WERI-Rb-1 (cell line): Measurements from ENCODE around the gene HDAC10.

ENCODE experiments used
- DNase-seq: peaks from one replicate; pipeline ENCODE4 v3.0.0-alpha.2; 2020
- H3K27ac ChIP-seq: fragments of 250-450 bp; sonication (Bioruptor Pico); 2 replicates; pipeline ENCODE4 v1.5.1; 2020; ENCODE audit warnings: mild to moderate bottlenecking, moderate library complexity
- H3K27me3 ChIP-seq: fragments of 250-450 bp; sonication (Bioruptor Pico); 2 replicates; pipeline ENCODE4 v1.5.1; 2021; ENCODE audit warnings: mild to moderate bottlenecking, low read depth, moderate library complexity; ENCODE audit not compliant: insufficient read depth, severe bottlenecking
- H3K36me3 ChIP-seq: fragments of 250-450 bp; sonication (Bioruptor Pico); 2 replicates; pipeline ENCODE4 v1.5.1; 2020; ENCODE audit warnings: mild to moderate bottlenecking, moderate library complexity
- H3K4me3 ChIP-seq: 2 replicates; pipeline ENCODE4 v1.5.1; 2011; ENCODE audit warnings: low read depth, mild to moderate bottlenecking, control low read depth, low read length
- H3K9me3 ChIP-seq: fragments of 250-450 bp; sonication (Bioruptor Pico); 2 replicates; pipeline ENCODE4 v1.5.1; 2021; ENCODE audit warnings: mild to moderate bottlenecking, moderate library complexity; ENCODE audit not compliant: severe bottlenecking
- CTCF ChIP-seq: IDR thresholded peaks from 2 replicates; pipeline ENCODE4 v1.5.1; 2011; ENCODE audit warnings: low read depth, mild to moderate bottlenecking, control low read depth, inconsistent platforms, low read length

The HDAC10 gene

GRCh38 chr22:50285568-50286229, 34.6 kb upstream of the HDAC10 start:
- DNase-seq: no peak
- Histone ChIP-seq H3K4me3 (no peak overlapping the region), H3K36me3 (peaks cover 80% of the 10 kb centered on the region), H3K27me3 (no peaks in the 10 kb centered on the region), H3K9me3 (no peaks in the 10 kb centered on the region), H3K27ac (no peak overlapping the region)
- no peak for TF ChIP-seq CTCF

GRCh38 chr22:50284479-50284878, 33.4 kb upstream of the HDAC10 start:
- DNase-seq: no peak
- H3K9me3 ChIP-seq: no peaks in the 10 kb centered on the region
- TF ChIP-seq CTCF: no peak
- no peak overlapping the region for H3K4me3 ChIP-seq
- peaks cover 78% of the 10 kb centered on the region for H3K36me3 ChIP-seq
- no peaks in the 10 kb centered on the region for H3K27me3 ChIP-seq
- no peak overlapping the region for H3K27ac ChIP-seq

GRCh38 chr22:50283821-50284220, 32.8 kb upstream of the HDAC10 start:
- no peak for DNase-seq
- no peak overlapping the region for H3K4me3 ChIP-seq
- TF ChIP-seq CTCF: no peak
- H3K36me3 ChIP-seq: peaks cover 78% of the 10 kb centered on the region
- H3K27ac ChIP-seq: no peak overlapping the region
- no peaks in the 10 kb centered on the region for H3K9me3 ChIP-seq
- H3K27me3 ChIP-seq: no peaks in the 10 kb centered on the region

GRCh38 chr22:50282361-50283155, 31.5 kb upstream of the HDAC10 start:
- Histone ChIP-seq H3K9me3 (no peaks in the 10 kb centered on the region), H3K27me3 (no peaks in the 10 kb centered on the region), H3K4me3 (no peak overlapping the region), H3K27ac (no peak overlapping the region), H3K36me3 (peaks cover 78% of the 10 kb centered on the region)
- TF ChIP-seq CTCF: no peak
- no peak for DNase-seq

- H3K36me3 ChIP-seq: peaks cover 78% of the 10 kb centered on the region
- no peak overlapping the region for H3K27ac ChIP-seq
- no peaks in the 10 kb centered on the region for H3K9me3 ChIP-seq
- no peak for DNase-seq
- no peak overlapping the region for H3K4me3 ChIP-seq
- H3K27me3 ChIP-seq: no peaks in the 10 kb centered on the region
- no peak for TF ChIP-seq CTCF
Measured at GRCh38 chr22:50281957-50282356, 30.9 kb upstream of the HDAC10 start.
